ENCODE data around the gene CREB5. TPM values are rescaled to one million over a fixed set of nuclear protein-coding genes. Genes with fewer than 3 reads are reported as not detected.

The CREB5 gene
- total RNA-seq, 2 donors from 2014 or later = 0.81 to 1.8 TPM

DNA sequence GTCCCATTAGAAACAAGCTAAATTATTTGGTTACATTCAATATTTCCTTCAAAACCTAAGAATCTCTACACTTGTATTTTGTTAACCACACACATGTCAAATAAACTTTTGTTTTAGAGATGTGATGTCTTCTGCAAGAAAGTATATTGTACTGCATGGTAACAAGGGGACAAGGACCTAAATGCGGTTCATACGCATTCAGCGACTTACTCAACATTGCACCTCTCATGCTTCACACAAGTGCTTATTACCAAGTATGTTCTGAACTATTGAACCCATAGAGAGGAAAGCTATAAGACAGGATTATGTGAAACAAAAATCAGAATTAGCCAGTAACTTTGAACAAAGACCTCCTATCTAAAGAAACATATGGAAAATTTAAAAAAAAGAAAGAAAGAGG lies 68.3 kb downstream of the CREB5 start:
- no peaks in the 10 kb centered on the region for H3K36me3 Mint-ChIP-seq (ENCODE audit: low read depth)
- no peak overlapping the region for H3K27ac Mint-ChIP-seq
- no peak overlapping the region for H3K4me3 Mint-ChIP-seq
- DNase-seq (no peak), ATAC-seq (no peak)
- peaks cover 50% of the 10 kb centered on the region for H3K27me3 Mint-ChIP-seq
- H3K4me1 Mint-ChIP-seq = peaks cover 2% of the 10 kb centered on the region
- no peaks in the 10 kb centered on the region for H3K9me3 ChIP-seq (ENCODE audit: control insufficient read depth, low read length, poor library complexity, severe bottlenecking)

DNA sequence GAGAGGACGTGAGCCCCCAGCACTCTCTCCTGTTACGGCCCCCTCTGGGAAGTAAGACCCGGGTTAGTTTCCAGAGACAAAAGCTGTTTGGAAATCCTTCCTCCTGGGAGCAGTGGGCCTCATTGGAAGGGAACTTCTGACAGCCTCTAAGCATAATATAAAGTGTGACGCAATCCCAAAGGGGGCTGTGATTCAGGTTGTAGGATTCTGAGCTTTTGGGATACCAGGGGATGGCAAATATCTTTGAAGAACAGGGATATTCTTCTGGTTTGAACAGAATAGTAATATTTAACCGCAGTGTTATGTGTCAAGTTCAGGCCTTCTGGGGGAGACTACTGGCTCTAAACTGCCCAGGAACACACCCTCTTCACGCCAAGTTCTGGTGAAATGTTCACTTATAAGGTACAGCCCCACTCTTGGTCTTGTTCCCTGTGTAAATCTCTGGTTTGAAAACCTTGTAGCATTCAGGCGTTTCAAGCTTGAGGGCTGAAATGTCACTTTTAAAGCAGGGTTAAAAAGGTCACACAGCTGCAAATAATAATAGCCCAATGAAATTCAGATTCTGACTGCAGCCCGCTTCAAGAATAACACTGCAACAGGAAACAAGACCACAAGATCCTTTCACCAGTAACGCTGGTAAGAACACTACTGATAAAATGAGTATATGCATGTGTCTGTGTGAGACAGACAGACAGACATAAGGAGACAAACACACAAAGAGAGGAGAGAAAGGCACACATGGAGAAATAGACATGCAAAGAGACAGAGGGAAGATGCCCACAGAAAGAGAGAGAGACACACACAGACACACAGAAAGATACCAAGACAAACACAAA lies 69.0 kb downstream of the CREB5 start:
- H3K36me3 Mint-ChIP-seq (ENCODE audit: low read depth) = no peaks in the 10 kb centered on the region
- H3K9me3 ChIP-seq (ENCODE audit: control insufficient read depth, low read length, poor library complexity, severe bottlenecking) = no peaks in the 10 kb centered on the region
- DNase-seq = no peak
- no peak overlapping the region for H3K4me3 Mint-ChIP-seq
- H3K27ac Mint-ChIP-seq = no peak overlapping the region
- peaks cover 2% of the 10 kb centered on the region for H3K4me1 Mint-ChIP-seq
- peaks cover 43% of the 10 kb centered on the region for H3K27me3 Mint-ChIP-seq
- ATAC-seq = no peak

DNA sequence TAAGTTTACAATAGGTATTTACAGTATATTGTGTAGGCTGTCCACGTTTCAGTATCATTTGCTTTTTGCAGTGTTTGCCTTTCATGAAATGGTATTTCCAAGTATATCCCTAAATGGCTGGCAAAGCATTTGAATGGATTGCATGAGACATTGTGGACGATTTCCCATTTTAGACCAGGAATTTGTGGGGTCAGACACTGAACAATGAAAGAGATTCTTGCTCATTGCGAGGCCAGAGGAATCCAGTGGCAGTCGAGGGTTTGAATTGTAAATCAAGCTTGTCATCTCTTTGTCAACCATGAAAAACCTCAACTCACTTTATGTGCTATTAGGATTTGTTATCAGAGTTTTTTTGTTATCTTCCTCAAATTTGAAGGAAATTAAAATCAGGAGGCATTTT lies 70.8 kb downstream of the CREB5 start:
- H3K36me3 Mint-ChIP-seq (ENCODE audit: low read depth) = no peaks in the 10 kb centered on the region
- H3K27ac Mint-ChIP-seq = no peak overlapping the region
- peaks cover 2% of the 10 kb centered on the region for H3K4me1 Mint-ChIP-seq
- H3K4me3 Mint-ChIP-seq = no peak overlapping the region
- no peaks in the 10 kb centered on the region for H3K9me3 ChIP-seq (ENCODE audit: control insufficient read depth, low read length, poor library complexity, severe bottlenecking)
- H3K27me3 Mint-ChIP-seq = peaks cover 31% of the 10 kb centered on the region
- no peak for DNase-seq
- no peak for ATAC-seq

DNA sequence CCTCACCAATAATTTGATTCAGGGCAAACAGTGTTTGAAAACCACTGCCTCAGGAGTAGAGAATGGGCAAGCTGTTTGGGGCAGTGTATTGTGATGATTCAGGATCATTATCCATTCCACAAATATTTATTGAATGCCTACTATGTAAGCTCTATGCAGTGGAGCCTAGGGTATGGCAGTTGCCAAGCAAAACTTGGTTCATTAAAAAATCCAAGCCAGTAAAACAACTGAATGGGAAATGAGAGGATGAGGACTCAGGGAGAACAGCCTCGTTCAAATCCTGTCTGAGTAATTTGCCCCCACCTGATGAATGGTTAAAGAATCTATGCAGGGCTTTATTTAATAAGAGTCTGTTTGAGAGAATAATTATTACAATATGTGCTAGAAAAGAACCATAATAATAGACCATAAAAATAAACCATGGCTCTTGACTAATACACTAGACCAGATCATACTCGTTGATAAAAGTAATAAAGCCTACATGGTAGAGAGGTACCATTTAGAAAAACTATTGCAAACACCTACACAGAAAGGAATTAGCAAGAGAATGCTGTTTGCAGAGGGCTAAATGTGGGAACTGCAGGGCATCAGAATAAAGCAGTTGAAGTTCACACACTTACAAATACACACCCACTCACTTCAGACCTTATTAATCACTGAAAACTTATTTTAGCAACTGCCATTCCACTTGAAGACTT lies 71.7 kb downstream of the CREB5 start:
- Mint-ChIP-seq H3K27me3 (peaks cover 31% of the 10 kb centered on the region), H3K36me3 (ENCODE audit: low read depth) (no peaks in the 10 kb centered on the region), H3K27ac (no peak overlapping the region), H3K4me3 (no peak overlapping the region), H3K4me1 (peaks cover 2% of the 10 kb centered on the region)
- DNase-seq (no peak), ATAC-seq (no peak)
- H3K9me3 ChIP-seq (ENCODE audit: control insufficient read depth, low read length, poor library complexity, severe bottlenecking) = no peaks in the 10 kb centered on the region

DNA sequence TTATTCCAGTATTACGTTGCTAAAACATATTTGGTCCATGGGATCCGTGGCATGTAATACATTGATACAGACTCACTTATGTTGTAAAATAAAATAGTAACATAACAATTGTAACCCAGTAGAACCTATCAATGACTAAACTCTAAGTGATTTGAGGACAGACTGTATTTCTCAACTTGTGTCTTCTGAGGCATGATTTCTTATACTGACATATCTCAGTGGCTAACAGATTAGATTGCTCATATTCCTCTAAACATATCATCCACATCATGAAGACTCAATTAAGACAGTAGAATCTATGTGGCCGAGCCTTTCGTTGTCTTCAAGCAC lies 72.3 kb downstream of the CREB5 start:
- no peak for DNase-seq
- H3K27ac Mint-ChIP-seq = no peak overlapping the region
- peaks cover 31% of the 10 kb centered on the region for H3K27me3 Mint-ChIP-seq
- no peak overlapping the region for H3K4me3 Mint-ChIP-seq
- H3K9me3 ChIP-seq (ENCODE audit: control insufficient read depth, low read length, poor library complexity, severe bottlenecking) = no peaks in the 10 kb centered on the region
- peaks cover 2% of the 10 kb centered on the region for H3K4me1 Mint-ChIP-seq
- H3K36me3 Mint-ChIP-seq (ENCODE audit: low read depth) = no peaks in the 10 kb centered on the region
- ATAC-seq = no peak

DNA sequence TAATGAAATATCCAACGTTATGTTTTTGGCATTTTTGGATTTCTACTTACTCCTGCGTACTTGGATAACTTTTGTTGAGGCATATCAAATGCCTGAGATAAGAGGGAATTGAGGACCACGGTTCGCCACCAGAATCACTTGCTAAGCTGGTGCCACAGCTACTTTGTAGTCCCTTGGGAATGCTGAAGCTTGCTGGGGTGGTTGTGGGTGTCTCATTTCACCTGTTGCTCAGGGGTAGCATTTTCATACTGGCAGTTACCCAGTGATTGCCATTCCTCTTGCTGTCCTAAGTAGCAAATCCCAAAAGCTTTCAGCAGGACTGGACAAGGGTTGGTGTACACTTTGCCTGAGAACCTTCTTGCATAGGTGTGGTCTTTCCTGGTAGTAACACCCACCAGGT lies 75.2 kb downstream of the CREB5 start:
- H3K4me3 Mint-ChIP-seq = no peak overlapping the region

DNA sequence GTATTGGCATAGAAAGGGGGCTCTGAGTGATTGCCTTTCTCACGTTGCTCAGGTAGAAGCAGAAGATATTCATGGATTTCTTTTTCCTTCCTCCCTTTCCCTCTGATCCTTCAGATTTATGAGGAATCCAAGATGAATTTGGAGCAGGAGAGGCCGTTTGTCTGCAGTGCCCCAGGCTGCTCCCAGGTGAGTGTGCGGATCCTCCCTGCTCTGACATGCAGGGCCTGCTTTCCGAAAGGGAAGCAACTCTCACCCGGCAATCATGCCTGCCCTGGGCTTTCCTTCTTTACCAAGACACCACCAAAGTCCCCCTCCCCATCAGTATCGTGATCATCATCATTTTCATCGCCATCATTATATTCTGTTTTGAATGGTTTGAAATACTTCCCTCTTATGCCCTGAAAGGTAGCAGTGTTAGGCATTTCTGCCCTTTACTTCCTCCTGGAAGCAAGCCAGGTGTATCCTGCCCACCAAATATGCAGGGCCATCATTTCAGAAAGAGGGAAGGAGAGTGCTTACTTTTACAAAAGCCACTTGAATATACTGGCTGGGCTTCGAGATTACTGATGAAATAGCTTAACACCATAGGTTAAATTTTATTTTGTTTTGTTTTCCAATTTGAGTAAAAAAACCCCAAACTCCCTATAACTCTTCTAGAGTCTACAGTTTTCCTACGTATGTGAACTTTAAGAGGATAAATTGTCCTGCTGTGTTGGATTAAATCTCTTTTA lies 75.9 kb downstream of the CREB5 start:
- H3K27me3 Mint-ChIP-seq = peaks cover 7% of the 10 kb centered on the region
- H3K36me3 Mint-ChIP-seq (ENCODE audit: low read depth) = no peaks in the 10 kb centered on the region
- DNase-seq (no peak), ATAC-seq (no peak)
- no peaks in the 10 kb centered on the region for H3K4me1 Mint-ChIP-seq
- H3K9me3 ChIP-seq (ENCODE audit: control insufficient read depth, low read length, poor library complexity, severe bottlenecking) = no peaks in the 10 kb centered on the region
- no peak overlapping the region for H3K4me3 Mint-ChIP-seq
- no peak overlapping the region for H3K27ac Mint-ChIP-seq

More for the DNA sequence above, 75.2 kb downstream of the CREB5 start:
- no peak for ATAC-seq
- Mint-ChIP-seq H3K36me3 (ENCODE audit: low read depth) (no peaks in the 10 kb centered on the region), H3K27ac (no peak overlapping the region), H3K4me1 (no peaks in the 10 kb centered on the region), H3K27me3 (peaks cover 15% of the 10 kb centered on the region)
- no peak for DNase-seq
- H3K9me3 ChIP-seq (ENCODE audit: control insufficient read depth, low read length, poor library complexity, severe bottlenecking) = no peaks in the 10 kb centered on the region

DNA sequence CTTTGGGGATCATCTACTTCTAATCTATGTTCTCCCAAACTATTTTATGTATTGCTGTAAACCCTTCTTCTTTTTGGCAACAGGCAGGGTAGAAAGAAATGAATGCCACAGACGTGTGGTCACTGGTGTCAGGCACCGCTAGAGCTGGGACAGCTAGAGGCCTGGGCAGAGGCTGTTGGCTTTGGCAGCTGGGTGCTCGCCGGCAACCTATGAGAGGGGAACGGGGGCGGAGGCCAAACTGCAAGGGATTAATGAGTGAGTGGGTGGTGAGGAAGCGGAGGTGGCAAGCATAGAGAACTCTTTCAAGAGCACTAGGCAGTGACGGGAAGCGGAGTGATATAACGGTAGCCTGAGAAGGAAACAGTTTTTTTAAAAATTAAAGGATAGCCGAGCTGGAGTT lies 78.5 kb downstream of the CREB5 start:
- H3K9me3 ChIP-seq (ENCODE audit: control insufficient read depth, low read length, poor library complexity, severe bottlenecking) = no peaks in the 10 kb centered on the region
- peaks cover 12% of the 10 kb centered on the region for H3K27me3 Mint-ChIP-seq
- H3K4me3 Mint-ChIP-seq = no peak overlapping the region
- no peak for ATAC-seq
- no peaks in the 10 kb centered on the region for H3K4me1 Mint-ChIP-seq
- no peak overlapping the region for H3K27ac Mint-ChIP-seq
- no peak for DNase-seq
- no peaks in the 10 kb centered on the region for H3K36me3 Mint-ChIP-seq (ENCODE audit: low read depth)

DNA sequence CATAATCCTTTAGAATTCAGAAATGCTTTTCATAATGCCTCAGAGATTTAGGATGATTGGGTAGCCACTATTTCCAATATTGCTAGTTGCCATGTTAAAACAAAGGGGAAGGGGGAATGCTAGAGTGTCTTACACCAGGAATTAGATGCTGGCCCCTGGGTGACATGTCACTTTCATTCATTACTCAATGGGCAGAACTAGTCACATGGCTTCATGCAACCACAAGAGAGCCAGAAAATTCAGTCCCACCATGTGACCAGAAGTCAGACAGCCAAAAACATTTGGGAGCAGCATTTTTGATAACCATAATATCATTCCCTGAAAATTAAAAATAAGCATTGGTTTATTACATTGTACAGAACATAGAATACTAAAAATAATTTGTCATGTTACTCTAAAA lies 81.2 kb downstream of the CREB5 start:
- H3K9me3 ChIP-seq (ENCODE audit: control insufficient read depth, low read length, poor library complexity, severe bottlenecking) = no peaks in the 10 kb centered on the region
- ATAC-seq = no peak
- H3K27ac Mint-ChIP-seq = no peak overlapping the region
- no peak for DNase-seq
- H3K36me3 Mint-ChIP-seq (ENCODE audit: low read depth) = no peaks in the 10 kb centered on the region
- H3K27me3 Mint-ChIP-seq = peaks cover 12% of the 10 kb centered on the region
- no peak overlapping the region for H3K4me3 Mint-ChIP-seq
- no peaks in the 10 kb centered on the region for H3K4me1 Mint-ChIP-seq

DNA sequence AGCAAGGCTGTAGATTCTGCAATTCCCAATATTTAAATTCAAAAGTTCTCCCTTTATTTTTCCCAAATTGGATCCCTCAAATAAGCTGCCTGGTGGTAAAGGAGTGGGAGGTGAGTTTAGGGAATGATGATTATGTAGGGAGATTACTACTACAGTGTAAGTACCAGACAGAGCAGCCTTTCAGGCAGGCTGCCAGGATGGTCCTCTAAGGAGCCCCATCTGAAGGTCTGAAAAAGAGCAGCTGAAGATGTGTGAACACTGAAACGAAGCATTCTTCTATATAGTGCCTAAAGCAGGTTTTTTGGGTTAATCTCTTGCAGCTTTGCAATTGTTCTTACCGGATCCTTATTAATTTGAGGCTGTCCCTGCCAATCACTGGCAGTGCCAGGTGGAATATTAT lies 84.7 kb downstream of the CREB5 start:
- H3K27me3 Mint-ChIP-seq = peaks cover 18% of the 10 kb centered on the region
- DNase-seq (no peak), ATAC-seq (no peak)
- no peaks in the 10 kb centered on the region for H3K4me1 Mint-ChIP-seq
- no peak overlapping the region for H3K27ac Mint-ChIP-seq
- no peak overlapping the region for H3K4me3 Mint-ChIP-seq
- H3K36me3 Mint-ChIP-seq (ENCODE audit: low read depth) = no peaks in the 10 kb centered on the region
- peaks cover 3% of the 10 kb centered on the region for H3K9me3 ChIP-seq (ENCODE audit: control insufficient read depth, low read length, poor library complexity, severe bottlenecking)

DNA sequence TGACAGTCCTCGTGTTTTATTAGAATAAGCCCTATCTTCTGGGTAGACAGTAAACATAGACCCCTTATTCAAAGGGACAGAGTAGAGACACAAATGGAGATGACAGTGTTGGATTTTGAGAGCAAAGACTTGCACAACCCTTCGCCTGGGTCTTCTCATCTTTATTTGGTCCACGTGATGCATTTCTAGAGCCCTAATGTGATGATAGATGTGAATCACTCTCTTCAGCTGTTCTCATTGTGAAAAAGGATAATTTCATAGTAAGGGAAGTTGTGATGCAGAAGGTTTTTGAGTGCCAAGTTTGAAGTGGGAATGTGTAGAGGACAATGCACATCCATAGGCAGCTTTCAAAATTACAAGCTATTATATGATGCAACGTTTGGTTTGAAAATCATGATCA lies 86.3 kb downstream of the CREB5 start:
- no peak overlapping the region for H3K4me3 Mint-ChIP-seq
- no peak overlapping the region for H3K27ac Mint-ChIP-seq
- H3K36me3 Mint-ChIP-seq (ENCODE audit: low read depth) = no peaks in the 10 kb centered on the region
- peaks cover 18% of the 10 kb centered on the region for H3K27me3 Mint-ChIP-seq
- DNase-seq (no peak), ATAC-seq (no peak)
- peaks cover 3% of the 10 kb centered on the region for H3K9me3 ChIP-seq (ENCODE audit: control insufficient read depth, low read length, poor library complexity, severe bottlenecking)
- no peaks in the 10 kb centered on the region for H3K4me1 Mint-ChIP-seq

DNA sequence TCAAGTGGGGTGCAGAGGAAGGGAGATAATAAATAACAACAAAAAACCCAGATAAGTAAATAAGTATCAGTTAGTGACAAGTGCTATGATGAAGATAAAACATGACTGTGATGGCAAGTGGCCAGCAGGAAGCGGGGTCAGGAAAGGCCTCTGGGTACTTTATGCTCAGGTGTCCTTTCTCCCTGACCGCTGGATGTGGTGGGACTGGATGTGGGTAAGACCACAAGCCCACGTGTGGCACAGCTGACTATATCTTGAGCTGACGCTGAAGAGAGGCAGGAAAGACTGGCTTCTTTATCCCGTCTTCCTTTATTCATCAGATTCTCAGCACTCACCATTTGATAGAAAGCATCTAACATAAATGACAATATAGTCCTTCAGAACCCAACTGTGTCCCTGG lies 87.8 kb downstream of the CREB5 start:
- Mint-ChIP-seq H3K4me1 (no peaks in the 10 kb centered on the region), H3K27me3 (peaks cover 12% of the 10 kb centered on the region), H3K27ac (no peak overlapping the region), H3K36me3 (ENCODE audit: low read depth) (no peaks in the 10 kb centered on the region), H3K4me3 (no peak overlapping the region)
- peaks cover 3% of the 10 kb centered on the region for H3K9me3 ChIP-seq (ENCODE audit: control insufficient read depth, low read length, poor library complexity, severe bottlenecking)
- DNase-seq (no peak), ATAC-seq (no peak)

DNA sequence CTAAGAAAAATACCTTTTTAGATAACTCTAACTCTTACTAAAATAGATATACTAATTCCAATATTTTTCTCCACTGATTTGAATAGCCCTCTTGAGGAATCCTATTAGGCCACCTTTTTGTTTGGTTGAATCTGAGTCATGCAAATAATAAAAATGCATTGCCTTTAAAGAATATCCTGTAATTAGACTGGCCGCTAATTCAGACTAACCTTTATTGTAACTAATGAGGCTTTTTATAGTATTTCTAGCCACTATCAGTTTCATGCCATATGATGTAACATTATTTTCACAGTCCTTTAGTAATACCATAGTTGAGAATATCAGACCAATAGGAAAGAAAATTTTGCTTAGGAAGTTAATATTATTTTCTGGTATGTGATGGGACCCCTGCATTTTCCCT lies 90.1 kb downstream of the CREB5 start:
- DNase-seq = no peak
- H3K4me1 Mint-ChIP-seq = no peaks in the 10 kb centered on the region
- no peak overlapping the region for H3K27ac Mint-ChIP-seq
- H3K36me3 Mint-ChIP-seq (ENCODE audit: low read depth) = no peaks in the 10 kb centered on the region
- no peak for ATAC-seq
- no peak overlapping the region for H3K4me3 Mint-ChIP-seq
- H3K27me3 Mint-ChIP-seq = peaks cover 12% of the 10 kb centered on the region
- peaks cover 3% of the 10 kb centered on the region for H3K9me3 ChIP-seq (ENCODE audit: control insufficient read depth, low read length, poor library complexity, severe bottlenecking)
